Measurements from ENCODE around the gene ZNF444.
"Not testable (repeated sequence)": the region's sequence is repeated elsewhere in the genome, so short reads cannot be mapped to it uniquely, and the experiment has no call there.

DNA sequence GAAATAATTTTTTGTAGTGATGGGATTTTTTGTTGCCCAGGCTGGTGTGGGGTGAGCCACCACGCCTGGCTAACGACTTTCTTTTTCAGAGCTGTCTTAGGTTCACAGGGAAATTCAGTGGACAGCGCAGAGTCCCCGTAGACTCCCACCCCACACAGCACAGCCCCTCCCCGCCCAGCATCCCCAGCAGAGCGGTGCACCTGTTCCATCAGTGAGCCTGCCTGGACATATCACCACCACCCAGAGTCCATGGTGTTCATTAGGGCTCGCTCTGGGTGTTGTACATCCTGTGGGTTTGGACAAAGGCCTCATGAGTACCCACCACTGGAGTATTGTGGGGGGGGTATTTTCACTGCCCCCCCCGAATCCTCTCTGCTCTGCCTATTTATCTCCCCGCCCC lies 68.9 kb downstream of the ZNF444 start:
- not testable (repeated sequence) for TF ChIP-seq POLR2A (IDR thresholded peaks at IDR 0.05; ENCODE audit: low read length); GATA1 (IDR thresholded peaks at IDR 0.05; ENCODE audit: low read depth, low read length)
